NCI-H1105 treated with DMSO at 0.1 percent for 48 hours (cell line): ENCODE measurements around the gene PSMC5.
"Not testable (repeated sequence)": the region's sequence is repeated elsewhere in the genome, so short reads cannot be mapped to it uniquely, and the experiment has no call there.

Experiments
- DNase-seq: peaks from one replicate; lab custom pipeline; 2025; lab: John Stamatoyannopoulos, UW

PSMC5 gene

GRCh38 chr17:63838631-63839171 lies 11.5 kb downstream of the PSMC5 start:
- DNase-seq: no peak

DNA sequence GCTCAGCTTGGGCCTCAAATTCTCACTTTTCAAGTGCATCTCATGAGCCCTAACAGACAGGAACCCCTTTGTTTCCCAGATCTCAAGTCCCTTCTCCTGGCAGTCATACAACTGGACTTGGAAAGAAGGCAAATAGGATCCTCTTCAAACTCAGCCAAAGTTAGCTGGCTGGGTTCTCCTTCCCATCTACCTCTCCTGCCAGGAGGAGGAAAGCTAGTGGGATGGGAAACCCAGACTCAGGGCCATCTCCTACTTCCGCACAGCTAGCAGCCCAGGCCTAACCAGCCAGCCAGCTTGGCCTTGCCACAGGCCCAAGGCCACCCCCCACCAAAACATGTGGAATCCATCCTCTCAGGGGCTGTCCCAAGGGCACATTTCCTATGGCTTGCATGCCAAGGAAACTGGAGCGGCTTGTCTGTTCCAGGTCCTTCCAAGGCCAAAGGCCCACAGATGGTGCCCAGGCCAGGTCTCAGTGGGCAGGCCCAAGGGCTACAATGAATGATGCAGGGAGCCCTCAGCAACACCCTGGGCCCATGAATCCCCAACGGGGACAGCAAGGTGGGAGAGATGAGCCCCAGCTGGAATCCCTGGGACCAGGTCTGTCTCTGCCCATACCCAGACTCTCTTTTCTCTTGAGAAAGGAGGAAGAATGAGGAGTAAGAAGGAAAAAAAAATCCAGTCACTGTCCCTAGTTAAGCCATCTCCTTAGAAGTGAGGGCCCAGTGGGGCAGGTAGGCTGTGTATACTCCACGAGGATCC lies 13.5 kb downstream of the PSMC5 start:
- no peak for DNase-seq

- no peak for DNase-seq
Measured at GRCh38 chr17:63841350-63842172, 14.3 kb downstream of the PSMC5 start.

DNA sequence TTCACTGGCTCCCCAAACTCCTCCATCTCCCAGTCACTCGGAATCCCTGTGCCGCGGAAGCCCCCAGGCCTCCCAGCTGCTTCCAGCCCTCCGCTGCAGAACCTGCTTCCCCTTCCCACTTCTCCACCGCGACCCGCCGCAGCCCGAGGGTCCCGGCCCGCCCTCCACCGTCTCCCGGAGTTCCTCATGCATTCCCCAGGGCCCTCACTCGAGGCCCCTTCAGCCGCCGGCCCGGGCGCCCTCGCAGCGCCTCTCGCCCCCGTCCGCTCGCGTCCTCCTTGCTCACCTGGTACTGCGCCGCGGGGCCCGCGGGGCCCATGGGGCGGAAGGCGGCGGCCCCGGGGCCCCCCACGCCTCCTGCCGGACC lies 14.9 kb downstream of the PSMC5 start:
- DNase-seq: no peak

DNA sequence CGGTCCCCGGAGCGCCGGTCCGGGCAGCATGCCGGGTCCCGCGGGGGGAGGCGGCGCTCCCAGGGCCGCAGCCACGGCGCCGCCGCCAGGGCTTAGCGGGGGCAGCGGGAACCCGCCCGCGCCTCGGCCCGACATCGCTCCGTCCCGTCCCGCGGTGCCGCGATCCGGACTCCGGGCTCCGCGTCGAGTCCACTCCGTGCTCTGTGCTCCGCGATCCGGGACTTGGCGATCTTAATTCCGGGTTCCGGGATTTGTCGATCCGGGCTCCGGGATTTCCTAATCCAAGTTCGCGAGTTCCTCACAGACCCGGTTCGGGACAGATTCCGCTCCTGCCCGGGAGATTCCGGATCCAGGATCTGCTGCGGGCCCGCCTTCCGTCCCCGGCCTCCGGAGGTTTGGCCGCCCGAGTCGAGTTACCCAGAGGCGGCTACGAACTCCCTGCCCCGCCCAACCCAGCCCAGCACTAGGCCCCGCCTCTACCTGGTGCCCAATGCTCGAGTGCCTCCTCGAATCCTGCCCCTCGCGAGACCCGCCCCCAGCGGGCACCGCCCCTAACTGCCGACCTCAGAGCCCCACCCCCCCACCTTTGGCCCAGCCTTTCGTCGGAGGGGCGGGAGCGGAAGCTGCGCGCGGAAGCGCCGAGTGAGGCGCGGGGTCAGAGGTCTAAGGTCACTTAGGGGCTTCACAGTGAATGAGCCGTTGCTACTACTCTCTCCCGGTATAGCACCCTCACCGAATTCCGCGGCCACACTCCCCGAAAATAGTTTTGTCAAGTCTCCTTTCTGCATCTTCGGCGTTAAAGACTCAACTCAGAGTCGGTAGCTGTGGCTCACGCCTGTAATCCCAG lies 15.5 kb downstream of the PSMC5 start, which contains the start of gene SMARCD2:
Gene SMARCD2, minus strand, starts transcription at position 146 of the 847 bp plus-strand sequence. Its CDS starts 11 bp downstream, at position 135.
- peak; percentile 94 for DNase-seq

DNA sequence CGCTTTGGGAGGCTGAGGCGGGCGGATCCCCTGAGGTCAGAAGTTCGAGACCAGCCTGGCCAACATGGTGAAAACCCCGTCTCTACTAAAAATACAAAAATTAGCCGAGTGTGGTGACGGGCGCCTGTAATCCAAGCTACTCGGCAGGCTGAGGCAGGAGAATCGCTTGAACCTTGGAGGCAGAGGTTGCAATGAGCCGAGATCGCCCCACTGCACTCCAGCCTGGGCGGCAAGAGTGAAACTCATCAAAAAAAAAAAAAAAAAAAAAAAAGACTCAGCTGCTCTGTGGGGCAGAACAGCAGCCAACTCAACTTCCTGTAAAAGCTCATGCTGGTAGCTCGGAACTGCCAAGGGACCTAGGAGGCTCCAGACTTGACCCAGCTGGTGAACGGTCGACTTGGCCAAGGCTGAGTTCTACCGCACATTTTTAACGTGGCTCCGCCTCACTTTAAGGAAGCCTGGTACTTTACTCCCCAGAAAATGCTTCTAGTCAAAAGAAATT lies 16.2 kb downstream of the PSMC5 start:
- not testable (repeated sequence) for DNase-seq

- DNase-seq: no peak
Measured at GRCh38 chr17:63843910-63844677, 16.9 kb downstream of the PSMC5 start.

- DNase-seq: no peak
Measured at GRCh38 chr17:63845509-63845908, 18.3 kb downstream of the PSMC5 start.

GRCh38 chr17:63847525-63848249 lies 20.5 kb downstream of the PSMC5 start:
- DNase-seq: no peak

GRCh38 chr17:63848834-63849689 lies 21.8 kb downstream of the PSMC5 start:
- no peak for DNase-seq

DNA sequence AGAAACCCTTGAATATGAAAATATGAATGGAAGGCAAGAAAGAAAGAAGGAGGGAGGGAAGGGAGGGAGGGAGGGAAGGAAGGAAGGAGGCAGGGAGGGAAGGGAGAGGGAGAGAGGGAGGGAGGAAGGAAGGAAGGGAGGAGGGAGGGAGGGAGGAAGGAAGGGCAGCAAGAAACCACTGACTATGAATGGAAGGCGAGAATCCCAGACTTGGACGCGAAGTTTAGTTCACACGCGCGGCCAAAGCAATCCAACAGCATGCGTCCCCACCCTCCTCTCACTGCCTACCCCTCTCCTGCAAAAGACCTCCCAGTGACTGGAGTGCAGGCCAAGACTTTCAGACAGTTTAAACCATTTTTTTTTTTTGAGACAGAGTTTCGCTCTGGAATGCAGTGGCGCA lies 23.2 kb downstream of the PSMC5 start:
- DNase-seq: no peak

DNA sequence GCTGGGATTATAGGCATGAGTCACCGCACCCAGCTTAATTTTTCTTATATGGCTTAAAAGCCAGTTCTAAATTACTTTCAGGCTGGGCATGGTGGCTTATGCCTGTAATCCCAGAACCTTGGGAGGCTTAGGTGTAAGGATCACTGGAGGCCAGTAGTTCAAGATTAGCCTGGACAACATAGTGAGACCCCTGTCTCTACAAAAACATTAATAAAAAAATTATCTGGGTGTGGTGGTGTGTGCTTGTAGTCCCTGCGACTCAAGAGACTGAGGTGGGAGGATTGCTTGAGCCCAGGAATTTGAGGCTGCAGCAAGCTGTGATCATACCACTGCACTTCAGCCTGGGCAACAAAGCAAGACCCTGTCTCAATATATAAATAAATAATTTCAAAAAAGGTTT lies 26.0 kb downstream of the PSMC5 start:
- DNase-seq: no peak

DNA sequence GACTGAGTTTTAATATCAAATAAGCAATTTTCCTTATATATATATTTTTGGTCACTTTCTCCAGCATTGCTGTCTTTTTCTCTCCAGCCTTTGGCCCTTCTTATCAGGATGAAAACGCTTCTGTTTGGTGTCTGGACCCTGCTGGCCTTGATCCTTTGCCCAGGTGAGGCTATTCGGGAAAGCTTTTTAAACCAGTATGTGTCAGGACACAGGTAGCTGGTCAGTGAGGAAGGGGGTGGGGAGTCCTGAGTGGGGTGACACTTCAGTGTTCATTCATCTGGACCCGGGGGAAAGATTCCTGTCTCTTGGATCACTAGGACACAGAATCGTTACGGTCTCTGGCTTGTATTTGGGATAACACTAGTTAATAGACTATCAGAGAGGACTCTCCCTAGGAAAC lies 27.5 kb downstream of the PSMC5 start:
- no peak for DNase-seq

GRCh38 chr17:63855185-63855584 lies 28.0 kb downstream of the PSMC5 start:
- no peak for DNase-seq

- not testable (repeated sequence) for DNase-seq
Measured at GRCh38 chr17:63856425-63856824, 29.2 kb downstream of the PSMC5 start.

DNA sequence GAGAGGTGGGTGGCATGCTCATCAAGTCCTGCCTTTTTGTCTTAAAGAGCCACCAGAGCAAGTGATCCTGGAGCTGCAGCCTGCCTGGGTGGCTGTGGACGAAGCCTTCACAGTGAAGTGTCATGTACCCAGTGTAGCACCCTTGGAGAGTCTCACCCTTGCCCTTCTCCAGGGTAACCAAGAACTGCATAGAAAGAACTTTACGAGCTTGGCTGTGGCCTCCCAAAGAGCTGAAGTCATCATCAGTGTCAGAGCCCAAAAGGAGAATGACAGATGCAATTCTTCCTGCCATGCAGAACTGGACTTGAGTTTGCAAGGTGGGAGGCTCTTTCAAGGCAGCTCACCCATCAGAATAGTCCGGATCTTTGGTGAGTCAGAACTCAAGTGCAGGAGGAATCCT lies 32.0 kb downstream of the PSMC5 start:
- no peak for DNase-seq

- DNase-seq: not testable (repeated sequence)
Measured at GRCh38 chr17:63866625-63867024, 39.4 kb downstream of the PSMC5 start.

DNA sequence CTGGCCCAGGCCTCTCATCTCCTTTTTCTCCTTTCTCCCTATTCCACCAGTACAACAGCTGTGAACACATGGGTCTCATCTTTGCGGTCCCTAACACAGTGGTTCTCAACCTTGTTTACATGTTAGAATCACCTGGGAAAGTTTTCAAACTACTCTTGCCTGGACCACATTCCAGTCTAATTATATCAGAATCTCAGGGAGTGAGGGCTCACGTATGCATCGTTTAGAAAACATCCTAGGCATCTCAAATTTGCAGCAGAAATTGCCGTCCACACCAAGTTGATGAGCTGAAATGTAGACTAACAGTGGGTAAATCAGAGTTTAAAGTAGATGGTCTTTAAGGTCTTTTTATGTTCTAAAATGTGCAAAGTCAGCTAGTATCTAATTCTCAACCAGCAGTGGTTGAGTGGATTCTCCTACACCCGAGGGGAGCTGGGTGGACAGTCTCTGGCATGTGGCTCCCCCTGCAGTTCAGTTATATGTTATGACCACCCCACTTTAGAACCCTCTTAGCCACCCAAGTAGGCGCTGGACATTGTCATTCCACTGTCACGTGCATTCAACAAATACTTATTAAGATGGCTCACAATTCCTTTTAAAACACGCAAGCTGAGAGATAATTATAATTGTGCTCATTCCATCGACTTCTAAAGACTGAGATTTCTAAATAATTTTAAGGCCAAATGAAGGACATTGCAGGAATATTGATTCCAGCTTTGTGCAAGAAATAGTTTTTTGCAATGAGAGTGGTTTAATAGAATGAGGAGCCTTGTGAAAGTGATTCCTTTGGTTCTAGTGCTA lies 42.5 kb downstream of the PSMC5 start:
- DNase-seq: not testable (repeated sequence)

DNA sequence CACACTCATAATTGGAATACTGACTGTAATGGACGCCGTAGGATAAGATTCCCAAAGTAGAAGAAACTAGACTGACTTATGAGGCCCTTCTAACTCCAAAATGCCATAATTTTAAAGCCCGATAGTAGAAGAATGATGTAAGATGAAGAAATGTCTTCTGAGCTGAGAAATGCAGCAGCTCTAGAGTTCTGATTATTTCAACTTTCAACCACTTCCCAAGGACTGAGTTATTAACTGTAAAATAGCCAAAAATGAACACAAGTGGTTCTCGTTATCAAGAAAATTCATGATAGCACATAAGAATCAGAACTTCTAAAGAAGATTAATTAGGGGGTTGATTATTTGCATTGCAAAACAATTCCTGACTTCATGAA lies 43.0 kb downstream of the PSMC5 start:
- DNase-seq: not testable (repeated sequence)
